HG03108 (cell line): Measurements from ENCODE around the gene SPAAR.

ENCODE experiments used
- ATAC-seq: cut with Tn5 transposase; IDR thresholded peaks from one replicate; pipeline ENCODE4 v1.9.1; 2021; ENCODE audit warnings: moderate library complexity; ENCODE audit not compliant: unreplicated experiment

Gene SPAAR

DNA sequence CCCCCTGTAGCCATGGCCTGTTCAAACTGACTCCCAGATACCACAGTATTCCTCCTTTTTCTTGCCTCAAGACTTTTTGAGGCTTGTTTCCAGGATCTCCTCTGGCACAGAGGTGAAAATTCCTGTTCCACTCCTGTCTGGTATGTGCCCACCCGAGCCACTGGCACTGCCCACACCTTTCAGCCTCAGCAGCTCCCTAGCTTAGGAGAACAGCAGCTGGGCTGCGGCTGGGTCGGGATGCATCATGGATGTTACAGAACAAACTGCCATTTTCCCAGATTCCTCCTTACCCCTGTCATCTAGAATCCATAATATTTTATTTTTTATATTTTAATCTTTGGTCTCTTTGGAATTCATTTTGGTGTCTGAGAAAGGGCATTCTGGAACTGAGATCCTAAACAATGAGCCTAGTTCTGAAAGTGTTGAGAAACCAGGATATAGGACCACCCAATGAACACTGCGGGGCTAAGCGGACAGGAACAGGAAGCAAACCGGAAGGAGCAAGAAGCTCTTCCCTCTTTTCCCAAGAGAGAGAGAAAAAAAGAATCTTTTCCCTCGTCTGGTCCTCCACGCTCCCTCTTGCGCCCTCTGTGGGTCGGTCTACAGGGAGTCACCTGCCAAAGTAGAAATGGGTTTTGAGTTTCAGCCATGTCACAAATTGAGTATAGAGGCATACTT is 36.2 kb downstream of the SPAAR start:
- ATAC-seq = no peak

DNA sequence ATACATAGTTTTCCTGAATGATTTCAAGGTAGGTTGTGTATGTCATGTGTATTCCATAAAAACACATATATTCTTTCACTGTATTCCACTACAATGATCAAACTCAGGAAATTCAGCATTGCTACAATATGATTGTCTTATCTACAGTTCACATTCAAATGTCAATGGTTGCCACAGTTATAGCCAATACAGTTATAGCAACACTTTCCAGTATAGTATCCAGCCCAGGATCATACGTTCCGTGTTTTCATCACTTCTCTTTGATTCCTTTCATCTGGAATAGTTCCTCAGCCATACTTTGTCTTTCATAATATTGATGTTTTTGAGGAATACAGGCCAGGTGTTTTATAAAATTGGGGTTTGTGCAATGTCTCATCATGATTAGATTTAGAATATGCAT is 39.2 kb downstream of the SPAAR start:
- ATAC-seq = no peak

DNA sequence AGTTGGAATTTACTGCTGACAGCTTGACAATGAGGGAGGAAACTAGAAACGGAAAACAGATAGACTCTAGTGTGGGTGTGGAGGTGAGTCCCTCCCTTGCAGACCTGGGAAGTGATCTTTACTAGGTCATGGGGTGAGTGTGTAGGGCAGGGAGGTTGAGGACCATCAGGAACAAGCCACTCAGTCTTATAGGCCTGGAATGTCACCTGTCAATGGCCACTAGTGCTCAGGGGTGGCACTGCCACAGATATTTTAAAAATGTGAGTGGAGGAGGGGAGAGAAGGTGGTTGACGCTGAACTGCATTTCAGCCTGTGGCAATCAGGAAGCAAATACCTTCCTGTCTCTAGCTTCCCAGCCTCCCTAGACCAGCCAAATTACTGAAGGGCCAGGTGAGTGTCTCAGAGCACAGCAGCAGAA is 39.6 kb downstream of the SPAAR start:
- no peak for ATAC-seq

DNA sequence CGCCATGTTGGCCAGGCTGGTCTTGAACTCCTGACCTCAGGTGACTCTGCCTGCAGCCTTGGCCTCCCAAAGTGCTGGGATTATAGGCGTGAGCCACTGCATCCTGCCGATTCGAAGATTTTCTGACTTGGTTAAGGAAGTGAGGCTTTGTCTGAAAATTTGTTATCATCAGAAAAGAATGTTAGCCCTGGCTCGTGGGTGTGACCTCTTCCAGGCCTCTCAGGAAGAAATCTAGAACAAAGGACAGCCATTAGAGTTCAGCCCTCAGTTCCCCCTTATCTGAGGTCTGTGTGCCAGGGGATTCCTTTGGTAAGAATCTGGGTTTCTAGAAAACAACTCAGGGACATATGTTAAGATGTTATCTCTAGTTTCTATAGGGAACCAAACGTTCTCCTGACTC is 42.4 kb downstream of the SPAAR start:
- ATAC-seq = no peak

DNA sequence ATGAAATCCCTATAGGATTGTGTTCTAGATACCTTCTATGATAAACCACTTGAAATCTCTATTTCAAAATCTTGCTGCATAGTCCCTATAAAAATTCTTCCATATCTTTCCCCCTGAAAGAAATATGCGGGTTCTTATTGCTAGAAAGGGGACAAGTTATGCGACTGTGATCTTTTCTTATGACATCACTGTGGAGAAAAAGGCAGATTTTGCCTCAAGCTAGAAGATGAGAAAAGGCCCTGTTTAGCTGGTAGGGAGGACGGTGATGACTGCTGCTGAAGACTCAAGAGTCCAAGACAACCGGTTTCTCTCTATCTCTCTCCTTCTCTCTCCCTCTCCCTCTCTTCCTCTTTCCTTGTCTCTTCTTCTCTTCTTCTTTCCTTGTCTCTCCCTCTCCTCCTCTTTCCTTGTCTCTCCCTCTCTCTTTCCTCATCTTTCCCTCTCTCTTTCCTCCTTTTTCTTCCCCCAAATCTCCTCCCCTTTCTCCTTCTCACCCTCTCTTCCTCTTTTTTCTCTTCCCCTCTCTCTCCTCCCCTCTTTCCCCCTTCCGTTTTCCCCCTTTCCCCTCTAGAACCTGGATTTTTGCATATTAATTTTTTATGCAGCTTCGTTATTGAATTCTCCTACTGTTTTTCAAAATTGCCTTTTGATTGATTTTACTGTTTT is 43.4 kb downstream of the SPAAR start:
- no peak for ATAC-seq

DNA sequence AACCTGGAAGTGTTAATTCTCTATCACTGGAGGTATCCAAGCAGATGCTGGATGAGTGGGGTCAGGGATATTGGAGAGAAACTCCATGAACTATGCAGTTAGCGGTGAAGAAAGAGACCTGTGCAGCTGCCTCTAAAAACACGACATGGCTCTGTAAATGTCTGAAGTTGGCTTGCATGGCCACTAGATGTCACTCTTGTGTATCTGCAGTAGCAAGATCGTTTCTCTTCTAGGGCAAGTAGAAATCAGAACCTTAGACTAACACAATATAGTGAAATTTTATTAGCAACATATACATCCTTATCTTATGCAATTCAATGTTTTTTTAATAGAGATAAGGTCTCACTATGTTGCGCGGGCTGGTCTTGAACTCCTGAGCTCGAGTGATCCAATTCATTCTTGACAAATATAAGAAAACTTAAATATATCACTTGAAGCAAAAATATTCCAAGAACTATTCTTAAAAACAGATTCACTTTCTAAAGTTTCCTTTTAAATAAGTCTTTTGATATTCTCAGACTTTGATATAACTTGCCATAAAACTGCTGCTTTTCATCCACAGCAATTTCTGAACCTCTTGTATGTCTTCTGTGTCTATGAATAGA is 45.8 kb downstream of the SPAAR start:
- no peak for ATAC-seq

DNA sequence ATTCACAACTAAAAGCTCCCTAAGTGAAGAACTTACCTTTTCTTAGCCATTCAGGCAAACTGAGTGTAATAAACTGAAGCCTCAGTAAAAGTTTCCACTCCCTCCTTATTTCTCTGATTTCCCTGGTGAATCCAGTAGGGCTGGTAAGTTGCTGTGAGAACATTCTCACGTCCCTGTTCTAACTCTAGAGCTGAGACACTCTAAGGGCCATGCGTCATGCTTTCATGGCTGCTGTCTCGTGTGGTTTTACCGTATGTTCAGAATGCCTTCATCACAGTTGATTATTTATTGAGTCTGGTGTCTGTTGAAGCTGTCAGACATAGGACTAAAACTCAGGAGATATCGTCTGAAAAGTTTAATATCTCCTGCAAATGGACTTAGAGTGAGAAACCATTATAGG is 47.4 kb downstream of the SPAAR start:
- ATAC-seq = no peak

DNA sequence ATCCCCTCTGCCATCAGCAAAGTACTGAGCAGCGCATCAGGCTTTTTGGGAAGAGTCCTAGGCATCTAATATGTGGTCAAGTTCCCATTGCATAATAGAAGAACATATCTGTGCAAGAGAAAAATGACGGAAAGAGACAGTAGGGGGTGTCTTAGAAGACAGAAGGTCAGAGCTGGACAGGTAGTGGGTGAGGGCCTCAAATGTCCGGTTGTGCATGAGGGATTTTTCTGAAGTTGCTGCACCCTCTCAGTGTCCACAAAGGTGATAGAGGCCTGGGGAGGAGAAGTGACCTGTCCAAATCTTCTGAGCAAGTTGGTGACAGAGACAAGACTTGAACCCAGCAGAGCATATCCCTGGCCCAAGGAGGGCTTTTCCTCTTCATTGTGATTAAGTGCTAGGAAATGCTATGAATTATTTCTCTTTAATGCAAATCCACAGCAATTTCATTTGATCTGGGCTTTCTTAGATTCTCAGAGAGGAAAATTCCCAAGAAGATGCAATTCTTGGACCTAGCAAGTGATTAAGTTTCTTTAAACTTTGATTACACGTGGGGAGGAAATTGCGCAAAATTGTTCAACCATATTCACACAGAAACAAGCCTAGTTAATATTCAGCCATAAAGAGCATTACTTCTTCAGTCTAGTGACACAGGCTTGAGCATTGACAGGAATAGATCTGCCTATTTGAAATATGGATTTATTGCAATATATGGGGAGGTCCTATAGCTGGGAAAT is 49.0 kb downstream of the SPAAR start, which contains the start of gene OR2S2:
Gene OR2S2 (minus strand): TSS at position 51 of the 734 bp plus-strand sequence. CDS start 56 bp downstream, outside the sequence.
- ATAC-seq = no peak

DNA sequence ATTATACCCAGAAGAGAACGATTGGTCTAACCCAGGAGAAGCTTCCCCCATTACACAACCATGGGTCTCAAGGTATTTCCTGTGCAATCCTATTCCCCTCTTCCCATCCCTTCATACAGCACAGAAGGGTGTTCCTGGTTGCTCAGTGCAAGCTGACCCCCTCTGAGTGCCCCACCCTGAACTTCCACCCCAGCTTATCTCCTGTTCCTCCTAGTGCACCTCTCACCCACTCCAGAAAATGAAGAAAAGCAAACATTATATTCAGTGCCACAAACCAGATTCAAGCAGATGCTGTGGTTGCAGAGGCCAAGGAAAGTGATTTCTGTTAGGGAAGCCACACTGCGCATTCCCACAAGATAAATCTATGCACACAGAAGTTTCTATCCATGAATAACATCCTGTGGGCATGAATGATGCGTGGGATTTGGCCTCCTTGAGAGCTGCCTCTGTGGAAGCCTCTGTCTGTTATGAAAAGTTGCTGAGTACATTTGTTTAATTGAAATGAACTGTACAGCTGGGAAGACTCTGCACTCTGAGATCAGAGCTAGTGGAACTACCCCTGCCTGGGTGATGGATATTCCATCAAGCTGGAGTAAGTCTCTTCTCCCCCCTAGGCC is 50.9 kb downstream of the SPAAR start:
- ATAC-seq = no peak
